Hepatocyte (in vitro differentiated cells): ENCODE results near the gene CACNA1B. TPM values are rescaled to one million over a fixed set of nuclear protein-coding genes. Genes with fewer than 3 reads are reported as not detected.

Experiments used
- DNase-seq: peaks from one replicate; pipeline ENCODE4 v3.0.0-alpha.2; 2016; ENCODE audit warnings: low spot score
- H2AFZ ChIP-seq: fragments of 200-600 bp; sonication (generic); 2 replicates; pipeline ENCODE4 v1.6.0; 2016; ENCODE audit warnings: antibody characterized with exemption, mild to moderate bottlenecking
- H3K27ac ChIP-seq: fragments of 200-600 bp; sonication (generic); 2 replicates; pipeline ENCODE4 v1.5.1; 2016; ENCODE audit warnings: mild to moderate bottlenecking
- H3K27me3 ChIP-seq: fragments of 200-600 bp; sonication (generic); 2 replicates; pipeline ENCODE4 v1.6.1; 2016
- H3K36me3 ChIP-seq: fragments of 200-600 bp; sonication (generic); replicated peaks from 2 replicates; pipeline ENCODE4 v1.5.1; 2016; ENCODE audit warnings: low read depth; ENCODE audit not compliant: insufficient read depth
- H3K4me1 ChIP-seq: fragments of 200-600 bp; sonication (generic); 2 replicates; pipeline ENCODE4 v1.5.1; 2016; ENCODE audit warnings: mild to moderate bottlenecking, moderate library complexity; ENCODE audit not compliant: insufficient read depth
- H3K4me2 ChIP-seq: fragments of 200-600 bp; sonication (generic); 2 replicates; pipeline ENCODE4 v1.6.0; 2016
- H3K4me3 ChIP-seq: fragments of 200-600 bp; sonication (generic); 2 replicates; pipeline ENCODE4 v1.5.1; 2016; ENCODE audit warnings: mild to moderate bottlenecking
- H3K79me2 ChIP-seq: fragments of 200-600 bp; sonication (generic); 2 replicates; pipeline ENCODE4 v1.6.0; 2017; ENCODE audit warnings: mild to moderate bottlenecking
- H3K9me2 ChIP-seq: fragments of 200-600 bp; sonication (generic); replicated peaks from 2 replicates; pipeline ENCODE4 v1.6.0; 2017; ENCODE audit warnings: mild to moderate bottlenecking; ENCODE audit not compliant: insufficient read depth
- H3K9me3 ChIP-seq: fragments of 200-600 bp; sonication (generic); 2 replicates; pipeline ENCODE4 v1.5.1; 2016; ENCODE audit warnings: low read depth, mild to moderate bottlenecking
- H4K20me1 ChIP-seq: fragments of 200-600 bp; sonication (generic); 2 replicates; pipeline ENCODE4 v1.6.0; 2016; ENCODE audit warnings: mild to moderate bottlenecking; ENCODE audit not compliant: insufficient read depth, poor library complexity, severe bottlenecking
- CTCF ChIP-seq: fragments of 200-600 bp; sonication (generic); IDR thresholded peaks from 2 replicates; pipeline ENCODE4 v1.5.1; 2016; ENCODE audit warnings: antibody characterized with exemption, mild to moderate bottlenecking; ENCODE audit not compliant: poor library complexity
- EZH2 ChIP-seq: fragments of 200-600 bp; sonication (generic); IDR thresholded peaks from 2 replicates; pipeline ENCODE4 v1.6.1; 2016; ENCODE audit warnings: antibody characterized with exemption, mild to moderate bottlenecking, borderline replicate concordance
- EZH2phosphoT487 ChIP-seq: fragments of 200-600 bp; sonication (generic); IDR thresholded peaks from one replicate; pipeline ENCODE4 v1.6.1; 2018; ENCODE audit warnings: antibody characterized with exemption, mild to moderate bottlenecking, low read depth, moderate library complexity; ENCODE audit not compliant: unreplicated experiment, severe bottlenecking
- WGBS: methylation state at CpG from one replicate; pipeline ENCODE4 v1.1.6; 2016; ENCODE audit warnings: low lambda C conversion rate; ENCODE audit errors: missing lambda C conversion rate; 5-methylcytosine and 5-hydroxymethylcytosine counted together
- polyA plus RNA-seq: library from polyadenylated mRNA; unstranded; fragments of >200 nt; fragmentation: Nextera tagmentation; extraction: Ambion mirVana; gene quantifications from 2 replicates; pipeline ENCODE4 v1.2.1, GENCODE V29; 2016
- total RNA-seq: library from RNA; depleted of rRNA; stranded (reverse); fragments of >200 nt; gene quantifications from 2 replicates; pipeline ENCODE4 v1.2.3, GENCODE V29; 2014

Gene CACNA1B
- total and polyA plus RNA-seq, 2 experiments from 2014 or later = 0.30 to 0.39 TPM

GRCh38 chr9:137975527-137975913 is 97.9 kb downstream of the CACNA1B start:
- H3K27me3 ChIP-seq = no peaks in the 10 kb centered on the region
- H2AFZ ChIP-seq = no peak overlapping the region
- peak; percentile 2 for DNase-seq
- no peaks in the 10 kb centered on the region for H3K9me2 ChIP-seq
- no peak overlapping the region for H3K4me2 ChIP-seq
- H3K27ac ChIP-seq = no peak overlapping the region
- H3K79me2 ChIP-seq = no peaks in the 10 kb centered on the region
- no peaks in the 10 kb centered on the region for H3K4me1 ChIP-seq
- H3K9me3 ChIP-seq = no peaks in the 10 kb centered on the region
- H3K4me3 ChIP-seq = no peak overlapping the region
- no peaks in the 10 kb centered on the region for H4K20me1 ChIP-seq
- no peak for TF ChIP-seq EZH2
- no peak for TF ChIP-seq EZH2phosphoT487
- WGBS = 84% methylated on average over 6 of the region's 6 CpGs
- no peaks in the 10 kb centered on the region for H3K36me3 ChIP-seq

GRCh38 chr9:137975936-137976565 is 98.5 kb downstream of the CACNA1B start:
- 86% methylated on average over 8 of the region's 8 CpGs for WGBS

GRCh38 chr9:137977571-137978261 is 100.1 kb downstream of the CACNA1B start:
- Histone ChIP-seq H2AFZ (no peak overlapping the region), H4K20me1 (no peaks in the 10 kb centered on the region), H3K79me2 (no peaks in the 10 kb centered on the region), H3K27ac (no peak overlapping the region), H3K4me3 (no peak overlapping the region), H3K4me2 (no peak overlapping the region), H3K9me2 (no peaks in the 10 kb centered on the region), H3K4me1 (no peaks in the 10 kb centered on the region), H3K9me3 (no peaks in the 10 kb centered on the region), H3K27me3 (no peaks in the 10 kb centered on the region), H3K36me3 (no peaks in the 10 kb centered on the region)
- DNase-seq = no peak
- 91% methylated on average over 8 of the region's 8 CpGs for WGBS
- TF ChIP-seq EZH2 (no peak), CTCF (no peak), EZH2phosphoT487 (no peak)

More at GRCh38 chr9:137975936-137976565, 98.5 kb downstream of the CACNA1B start:
- Histone ChIP-seq H3K4me2 (no peak overlapping the region), H3K36me3 (no peaks in the 10 kb centered on the region), H3K4me1 (no peaks in the 10 kb centered on the region), H4K20me1 (no peaks in the 10 kb centered on the region), H3K4me3 (no peak overlapping the region), H3K27me3 (no peaks in the 10 kb centered on the region), H3K79me2 (no peaks in the 10 kb centered on the region), H3K9me3 (no peaks in the 10 kb centered on the region), H3K27ac (no peak overlapping the region), H2AFZ (no peak overlapping the region), H3K9me2 (no peaks in the 10 kb centered on the region)
- DNase-seq = peak; percentile 1
- TF ChIP-seq EZH2phosphoT487 = no peak
- TF ChIP-seq CTCF = no peak
- TF ChIP-seq EZH2 = no peak

GRCh38 chr9:137978262-137978714 is 100.7 kb downstream of the CACNA1B start:
- H3K79me2 ChIP-seq = no peaks in the 10 kb centered on the region
- no peaks in the 10 kb centered on the region for H3K27me3 ChIP-seq
- H3K9me3 ChIP-seq = no peaks in the 10 kb centered on the region
- no peak for DNase-seq
- H3K4me2 ChIP-seq = no peak overlapping the region
- H3K27ac ChIP-seq = no peak overlapping the region
- no peaks in the 10 kb centered on the region for H4K20me1 ChIP-seq
- TF ChIP-seq EZH2 (no peak), CTCF (no peak), EZH2phosphoT487 (no peak)
- no peaks in the 10 kb centered on the region for H3K36me3 ChIP-seq
- H3K4me3 ChIP-seq = no peak overlapping the region
- H3K4me1 ChIP-seq = no peaks in the 10 kb centered on the region
- H3K9me2 ChIP-seq = no peaks in the 10 kb centered on the region
- WGBS = 88% methylated on average over 3 of the region's 4 CpGs
- H2AFZ ChIP-seq = no peak overlapping the region
